CD14-positive monocyte (primary cell): ENCODE data around the gene PRKN. TPM values are rescaled to one million over a fixed set of nuclear protein-coding genes. Genes with fewer than 3 reads are reported as not detected.

Experiments
- DNase-seq, 3 donors: peaks; one replicate each; pipeline ENCODE4 v3.0.0-alpha.2; 2011 to 2022
- H2AFZ ChIP-seq: 2 replicates; pipeline ENCODE4 v1.6.0; 2012; ENCODE audit warnings: mild to moderate bottlenecking, low read depth, low read length, inconsistent platforms; ENCODE audit not compliant: insufficient read depth, poor library complexity, severe bottlenecking
- H3K27ac ChIP-seq, 2 donors: 1 replicate in 1 of 2; 2 replicates in 1 of 2; pipeline ENCODE4 v1.5.1; 2012 to 2013; ENCODE audit warnings: low read length in 2 of 2, control low read depth in 1 of 2, inconsistent platforms in 1 of 2, low read depth in 1 of 2, mild to moderate bottlenecking in 1 of 2
- H3K27me3 ChIP-seq, 2 donors: one replicate each; pipeline versions ENCODE4 v1.6.0 to v1.6.1; 2011 to 2013; ENCODE audit warnings: low read length in 2 of 2; ENCODE audit not compliant: control insufficient read depth in 2 of 2, insufficient read depth in 2 of 2
- H3K36me3 ChIP-seq, 2 donors: replicated peaks in 1 of 2; 1 replicate in 1 of 2; 2 replicates in 1 of 2; pipeline versions ENCODE4 v1.5.1 to v1.6.1; 2012 to 2013; ENCODE audit warnings: low read length in 2 of 2, control low read depth in 1 of 2, inconsistent platforms in 1 of 2, mild to moderate bottlenecking in 1 of 2; ENCODE audit not compliant: insufficient read depth in 2 of 2, control insufficient read depth in 1 of 2
- H3K4me1 ChIP-seq, 2 donors: 1 replicate in 1 of 2; 2 replicates in 1 of 2; pipeline versions ENCODE4 v1.5.1 to v1.6.1; 2012 to 2013; ENCODE audit warnings: low read length in 2 of 2, control low read depth in 1 of 2, inconsistent platforms in 1 of 2, mild to moderate bottlenecking in 1 of 2, moderate library complexity in 1 of 2; ENCODE audit not compliant: insufficient read depth in 2 of 2, control insufficient read depth in 1 of 2
- H3K4me2 ChIP-seq: replicated peaks from 2 replicates; pipeline ENCODE3; 2012; ENCODE audit warnings: low read length, moderate library complexity, mild to moderate bottlenecking; ENCODE audit not compliant: poor library complexity, severe bottlenecking; ENCODE audit errors: extremely low read depth
- H3K4me3 ChIP-seq, 3 experiments: fragments of 200-600 bp in 1 of 3; sonication (generic) in 1 of 3; replicated peaks in 1 of 3; 1 replicate in 2 of 3; 2 replicates in 1 of 3; pipeline ENCODE4 v1.5.1; 2011 to 2013; ENCODE audit warnings: low read length in 3 of 3, mild to moderate bottlenecking in 3 of 3, control low read depth in 2 of 3, low read depth in 2 of 3, inconsistent platforms in 1 of 3, moderate library complexity in 1 of 3
- H3K79me2 ChIP-seq: 2 replicates; pipeline ENCODE4 v1.6.0; 2012; ENCODE audit warnings: mild to moderate bottlenecking, control low read depth, inconsistent platforms, low read length, moderate library complexity; ENCODE audit not compliant: insufficient read depth
- H3K9ac ChIP-seq: 2 replicates; pipeline ENCODE4 v1.6.0; 2017; ENCODE audit warnings: low read length, mild to moderate bottlenecking; ENCODE audit not compliant: insufficient read depth, poor library complexity, severe bottlenecking
- H3K9me3 ChIP-seq, 2 donors: replicated peaks in 1 of 2; 1 replicate in 1 of 2; 2 replicates in 1 of 2; pipeline versions ENCODE4 v1.5.1 to v1.6.1; 2012 to 2013; ENCODE audit warnings: low read length in 2 of 2, control low read depth in 1 of 2; ENCODE audit not compliant: control insufficient read depth in 1 of 2, insufficient read depth in 1 of 2
- H4K20me1 ChIP-seq: 2 replicates; pipeline ENCODE4 v1.6.0; 2012; ENCODE audit warnings: mild to moderate bottlenecking, low read length, control low read depth, moderate library complexity; ENCODE audit not compliant: insufficient read depth
- H3K27ac Mint-ChIP-seq, 7 donors: one replicate each; pipeline ENCODE4 v1.8.0; 2020; ENCODE audit warnings: mild to moderate bottlenecking in 7 of 7, mixed read lengths in 7 of 7, moderate library complexity in 6 of 7, inconsistent platforms in 2 of 7
- H3K27me3 Mint-ChIP-seq, 3 donors: one replicate each; pipeline ENCODE4 v1.8.0; 2021 to 2022; ENCODE audit warnings: low read depth in 3 of 3, mild to moderate bottlenecking in 3 of 3, mixed read lengths in 3 of 3, moderate library complexity in 3 of 3, inconsistent platforms in 1 of 3
- H3K36me3 Mint-ChIP-seq, 2 donors: one replicate each; pipeline ENCODE4 v1.8.0; 2020; ENCODE audit warnings: mixed read lengths in 2 of 2, inconsistent platforms in 1 of 2, mild to moderate bottlenecking in 1 of 2
- H3K4me1 Mint-ChIP-seq: one replicate; pipeline ENCODE4 v1.8.0; 2020; ENCODE audit warnings: mild to moderate bottlenecking, mixed read lengths
- H3K4me3 Mint-ChIP-seq, 2 donors: one replicate each; pipeline ENCODE4 v1.8.0; 2020; ENCODE audit warnings: mild to moderate bottlenecking in 2 of 2, mixed read lengths in 2 of 2, moderate library complexity in 1 of 2
- H3K9me3 Mint-ChIP-seq, 7 donors: one replicate each; pipeline ENCODE4 v1.8.0; 2020 to 2022; ENCODE audit warnings: mixed read lengths in 7 of 7, mild to moderate bottlenecking in 6 of 7, moderate library complexity in 6 of 7, inconsistent platforms in 2 of 7
- CTCF ChIP-seq: fragments of 200-600 bp; IDR thresholded peaks from one replicate; pipeline ENCODE4 v1.8.0; 2022; ENCODE audit warnings: antibody characterized with exemption, mild to moderate bottlenecking
- WGBS: methylation state at CpG from one replicate; pipeline ENCODE4 v1.1.5; 2013; ENCODE audit warnings: missing lambda C conversion rate; ENCODE audit not compliant: insufficient coverage; 5-methylcytosine and 5-hydroxymethylcytosine counted together
- intact Hi-C, 2 donors: fragments of 100-400 bp; cut with micrococcal nuclease; formaldehyde crosslinking; loops; one replicate each; pipeline versions ENCODE4 v1.15.0 to v1.15.1; 2023
- polyA plus RNA-seq, 3 donors: library from polyadenylated mRNA; depleted of rRNA in 1 of 3; unstranded in 2 of 3; stranded (reverse) in 1 of 3; fragments of 300-500 nt in 2 of 3; fragments of >200 nt in 1 of 3; fragmentation: Illumina TruSeq in 2 of 3; gene quantifications; 1 replicate in 2 of 3; 2 replicates in 1 of 3; pipeline ENCODE4 v1.2.3, GENCODE V29; 2012 to 2021

Gene PRKN
- polyA plus RNA-seq, 3 donors: 0.19 to 0.21 TPM; not detected in 1

DNA sequence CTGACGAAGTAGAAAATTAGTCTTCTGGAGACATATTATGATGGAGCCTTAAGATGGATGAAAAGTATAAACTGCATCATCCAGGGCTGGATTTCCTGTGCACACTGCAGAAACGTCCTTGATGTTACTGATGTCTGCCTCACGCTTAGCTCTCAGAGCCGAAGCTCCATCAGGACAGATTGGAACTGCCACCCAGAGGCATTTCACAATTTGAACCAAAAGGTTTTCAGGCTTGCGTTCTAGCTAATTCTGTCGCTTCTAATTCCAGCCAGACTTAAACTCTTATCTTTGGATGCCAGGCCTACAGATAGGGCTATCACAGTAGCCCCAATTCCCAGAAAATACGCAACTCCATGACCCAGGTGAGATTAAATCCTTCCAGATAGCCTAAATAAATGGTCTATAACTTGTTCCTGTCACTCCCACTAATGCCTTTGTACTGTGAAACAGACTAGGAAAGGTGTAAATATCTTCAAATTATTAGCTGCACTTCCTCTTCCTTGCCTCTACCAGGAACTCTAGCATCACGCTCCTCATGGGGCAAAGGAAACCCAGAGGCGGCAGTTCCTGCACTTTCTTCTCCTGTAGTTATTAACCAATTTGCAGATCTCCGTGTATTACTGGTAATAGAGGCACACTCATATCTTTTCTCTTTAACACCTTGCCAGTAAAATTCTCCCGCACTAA, 634.6 kb downstream of the PRKN start:
- no peak overlapping the region for H3K27ac Mint-ChIP-seq

DNA sequence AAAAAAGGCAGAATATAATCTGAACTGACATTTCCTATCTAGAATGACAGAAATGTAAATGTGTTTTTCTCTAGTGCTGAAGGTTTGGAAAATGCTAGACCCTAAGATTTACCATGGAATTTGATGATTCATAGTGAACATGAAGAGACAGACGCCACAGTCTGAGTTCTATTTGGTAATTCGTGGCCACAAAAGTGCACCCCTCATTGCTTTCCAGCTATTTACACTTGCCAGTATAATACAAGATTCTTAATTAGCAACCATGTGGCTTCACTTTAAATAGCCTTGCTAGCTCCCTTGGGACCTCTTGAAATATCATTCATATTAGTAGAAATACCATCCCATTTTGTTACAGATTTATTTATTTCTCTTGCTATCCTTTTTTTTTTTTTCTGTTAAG, 636.8 kb downstream of the PRKN start:
- no peak for DNase-seq
- Histone ChIP-seq H3K4me3 (no peak overlapping the region), H3K36me3 (no peaks in the 10 kb centered on the region), H4K20me1 (no peaks in the 10 kb centered on the region), H3K4me2 (no peak overlapping the region), H3K27ac (no peak overlapping the region), H3K9ac (no peak overlapping the region), H3K79me2 (no peaks in the 10 kb centered on the region), H3K9me3 (no peaks in the 10 kb centered on the region), H3K27me3 (no peaks in the 10 kb centered on the region), H3K4me1 (no peaks in the 10 kb centered on the region), H2AFZ (no peak overlapping the region)
- Mint-ChIP-seq H3K4me1 (no peaks in the 10 kb centered on the region), H3K27ac (no peak overlapping the region), H3K27me3 (no peaks in the 10 kb centered on the region), H3K9me3 (peaks cover 2 to 9% (median 7%) of the 10 kb centered on the region in 7 donors), H3K4me3 (no peak overlapping the region), H3K36me3 (no peaks in the 10 kb centered on the region)
- no CpG with 5 or more reads among the region's 2 CpGs for WGBS
- no peak for TF ChIP-seq CTCF
- intact Hi-C loops: no loop called here

More for the DNA sequence above, 634.6 kb downstream of the PRKN start:
- intact Hi-C loops: no loop called here
- Mint-ChIP-seq H3K36me3 (no peaks in the 10 kb centered on the region), H3K9me3 (peaks cover 4 to 18% (median 6%) of the 10 kb centered on the region in 7 donors), H3K4me1 (no peaks in the 10 kb centered on the region), H3K4me3 (no peak overlapping the region), H3K27me3 (no peaks in the 10 kb centered on the region)
- H3K4me2 ChIP-seq: no peak overlapping the region
- H3K27ac ChIP-seq: no peak overlapping the region
- no peak overlapping the region for H3K9ac ChIP-seq
- TF ChIP-seq CTCF: no peak
- WGBS: 94% methylated on average over 5 of the region's 11 CpGs
- H4K20me1 ChIP-seq: no peaks in the 10 kb centered on the region
- no peaks in the 10 kb centered on the region for H3K27me3 ChIP-seq
- no peaks in the 10 kb centered on the region for H3K9me3 ChIP-seq
- H2AFZ ChIP-seq: no peak overlapping the region
- H3K4me1 ChIP-seq: no peaks in the 10 kb centered on the region
- H3K79me2 ChIP-seq: no peaks in the 10 kb centered on the region
- no peak for DNase-seq
- no peak overlapping the region for H3K4me3 ChIP-seq
- H3K36me3 ChIP-seq: no peaks in the 10 kb centered on the region
